HG03108 (cell line): ENCODE results near the gene ANKS1A.

Experiments
- ATAC-seq: cut with Tn5 transposase; IDR thresholded peaks from one replicate; pipeline ENCODE4 v1.9.1; 2021; ENCODE audit warnings: moderate library complexity; ENCODE audit not compliant: unreplicated experiment

ANKS1A gene

DNA sequence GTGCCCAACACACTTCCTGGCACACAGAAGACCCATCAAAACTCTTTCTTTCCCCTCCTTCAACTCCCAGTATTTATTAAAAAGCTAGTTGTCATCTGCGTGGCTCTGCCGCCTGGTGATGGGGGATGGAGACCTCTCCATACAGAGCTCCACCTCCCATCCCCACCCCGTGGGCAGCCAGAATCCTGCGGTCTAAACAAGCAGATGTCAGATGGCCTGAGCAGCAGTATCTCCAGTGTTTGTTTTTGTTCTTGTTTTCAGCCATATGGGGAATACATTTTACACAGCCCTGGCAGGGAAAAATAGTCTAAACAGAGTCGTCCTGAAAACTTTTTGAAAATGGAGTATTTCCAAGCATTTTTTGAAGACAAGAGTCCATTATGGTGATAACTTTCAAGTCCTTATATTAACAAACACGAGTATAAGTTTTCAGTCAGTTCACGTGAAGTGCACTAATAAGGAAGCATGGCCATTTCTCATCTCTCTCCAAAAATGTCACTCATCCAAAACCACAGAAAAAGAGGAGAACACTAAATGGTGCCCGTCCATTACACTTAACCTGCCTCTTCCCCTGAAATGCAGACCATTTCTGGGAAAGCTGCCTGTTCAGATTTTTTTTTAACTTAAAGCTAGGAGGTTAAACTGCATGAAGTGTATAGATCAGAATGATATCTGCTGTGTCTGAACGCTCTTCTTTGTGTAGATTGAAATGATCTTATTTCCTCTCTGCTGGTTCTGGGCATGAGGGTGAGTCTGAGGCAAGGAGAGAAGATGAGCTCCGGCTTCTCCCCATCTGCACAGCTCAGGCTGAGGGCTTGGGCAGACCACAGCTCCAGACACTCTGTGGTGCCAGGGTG is 161.1 kb downstream of the ANKS1A start:
- ATAC-seq = no peak

DNA sequence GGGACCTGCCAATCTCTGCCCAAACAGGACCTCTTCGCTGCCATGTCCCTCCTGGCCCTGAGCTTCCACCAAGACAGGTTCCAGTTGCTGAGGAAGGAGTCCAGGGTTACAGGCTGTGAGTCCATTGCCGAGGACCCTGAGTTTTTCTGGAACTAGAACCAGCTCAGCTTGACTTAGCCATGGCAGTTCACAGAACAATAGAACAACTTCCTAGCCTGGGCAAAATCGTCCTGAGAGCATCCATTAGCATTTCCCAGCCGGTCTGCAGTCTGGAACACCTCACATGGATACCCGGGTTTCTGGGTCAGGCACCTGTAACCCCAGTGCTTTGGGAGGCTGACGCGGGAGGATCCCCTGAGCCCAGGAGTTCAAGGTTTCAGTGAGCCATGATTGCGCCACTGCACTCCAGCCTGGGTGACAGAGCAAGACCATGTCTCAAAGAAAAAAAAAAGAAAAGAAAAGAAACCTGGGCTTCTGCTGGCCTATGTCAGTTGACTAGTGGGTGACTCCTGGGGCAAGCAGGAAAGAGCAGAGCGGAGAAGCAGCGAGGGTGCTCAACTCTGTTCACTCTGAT is 161.8 kb downstream of the ANKS1A start:
- ATAC-seq = no peak

DNA sequence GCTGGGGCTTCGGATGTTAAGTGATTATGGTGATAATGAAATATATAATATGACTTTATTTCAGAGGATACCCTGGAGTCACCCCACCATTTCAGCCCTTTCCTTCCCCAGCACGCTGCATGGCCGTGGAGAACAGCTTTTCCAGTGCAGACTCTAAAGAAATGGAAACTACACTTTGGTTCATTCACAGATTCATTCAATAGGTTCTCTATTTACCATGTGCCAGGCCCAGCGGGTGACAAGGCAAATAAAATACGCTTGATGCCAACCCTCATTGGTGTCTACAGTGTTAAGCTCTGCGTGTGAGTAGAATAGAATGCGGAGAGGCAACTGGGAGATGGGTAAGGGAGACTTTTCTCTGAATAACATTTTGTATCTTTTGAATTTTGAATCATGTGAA is 162.3 kb downstream of the ANKS1A start:
- no peak for ATAC-seq

DNA sequence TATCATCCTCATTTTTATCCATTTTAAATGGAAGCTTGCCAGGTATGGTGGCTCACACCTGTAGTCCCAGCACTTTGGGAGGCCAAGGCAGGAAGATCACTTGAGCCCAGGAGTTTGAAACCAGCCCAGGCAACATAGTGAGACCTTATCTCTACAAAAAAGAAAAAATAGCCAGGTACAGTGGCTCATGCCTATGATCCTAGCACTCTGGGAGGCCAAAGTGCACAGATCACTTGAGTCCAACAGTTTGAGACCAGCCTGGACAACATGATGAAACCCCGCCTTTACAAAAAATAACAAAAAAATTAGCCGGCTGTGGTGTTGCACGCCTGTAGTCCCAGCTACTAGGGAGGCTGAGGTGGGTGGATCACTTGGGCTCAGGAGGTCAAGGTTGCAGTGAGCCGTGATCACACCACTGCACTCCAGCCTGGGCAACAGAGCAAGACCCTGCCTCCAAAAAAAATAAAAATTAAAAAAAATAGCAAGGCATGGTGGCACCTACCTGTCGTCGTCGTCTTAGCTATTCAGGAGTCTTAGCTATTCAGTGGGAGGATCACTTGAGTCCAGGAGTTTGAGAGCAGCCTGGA is 163.0 kb downstream of the ANKS1A start:
- ATAC-seq = no peak

DNA sequence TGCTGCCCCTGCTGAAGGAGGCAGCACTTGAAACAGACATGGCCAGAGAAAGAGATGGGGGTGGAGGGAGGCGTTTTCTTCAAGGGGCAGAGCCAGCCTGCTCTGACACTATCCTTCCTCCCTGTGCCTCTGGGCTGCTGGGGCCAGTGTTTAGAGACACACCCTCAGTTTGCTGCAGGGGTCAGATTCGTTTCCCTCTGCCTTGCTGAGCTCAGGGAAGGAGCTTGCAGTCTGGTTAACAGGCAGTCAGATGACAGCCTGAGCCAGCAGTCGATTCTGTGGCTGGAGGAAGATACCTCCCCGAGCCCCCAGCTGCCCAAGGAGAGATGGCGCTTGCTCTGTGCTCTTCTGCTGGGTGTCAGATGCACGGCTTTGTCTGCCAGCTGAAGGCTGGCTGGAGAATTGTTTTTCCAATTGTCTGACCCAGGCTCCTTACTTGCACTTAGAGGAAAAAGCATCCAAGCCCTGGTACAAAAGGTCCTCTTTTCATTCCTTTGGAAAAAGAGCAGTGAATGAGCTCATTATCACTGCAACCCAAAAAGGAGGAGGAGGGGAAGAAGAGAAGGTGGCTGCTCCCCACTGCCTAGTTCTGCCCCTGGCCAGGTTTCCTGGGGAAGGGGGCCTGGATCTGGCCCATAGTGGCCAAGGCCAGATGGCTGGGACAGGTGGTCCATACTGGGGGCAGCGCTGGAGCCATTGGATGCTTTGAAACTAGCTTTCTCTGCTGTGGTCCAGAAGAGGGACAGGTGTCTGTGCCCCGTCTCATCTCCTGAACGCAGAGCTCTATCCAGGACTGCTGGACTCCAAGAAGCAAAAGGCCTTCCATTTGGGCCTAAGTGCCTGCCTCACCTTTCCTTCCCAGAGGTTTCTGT is 163.9 kb downstream of the ANKS1A start:
- ATAC-seq = no peak

DNA sequence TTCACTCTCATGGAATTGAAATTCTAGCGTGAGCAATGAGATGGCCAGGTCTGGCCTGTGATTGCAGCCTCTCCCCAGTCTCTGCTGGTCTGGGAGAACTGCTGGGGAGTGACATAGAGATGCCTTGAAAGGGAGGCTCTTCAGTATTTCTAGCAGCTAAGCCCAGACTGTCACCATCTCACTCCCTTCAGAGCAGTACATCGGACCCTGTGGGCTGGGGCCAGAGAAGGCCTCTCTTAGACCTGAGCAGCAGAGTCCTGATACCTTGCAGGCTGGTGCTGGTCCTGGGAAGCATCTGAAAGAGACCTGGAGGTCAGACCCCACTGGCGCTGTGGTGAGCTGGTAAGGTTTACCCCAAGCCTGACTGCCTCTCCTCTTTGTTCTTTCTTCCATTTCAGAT is 164.6 kb downstream of the ANKS1A start:
- no peak for ATAC-seq

DNA sequence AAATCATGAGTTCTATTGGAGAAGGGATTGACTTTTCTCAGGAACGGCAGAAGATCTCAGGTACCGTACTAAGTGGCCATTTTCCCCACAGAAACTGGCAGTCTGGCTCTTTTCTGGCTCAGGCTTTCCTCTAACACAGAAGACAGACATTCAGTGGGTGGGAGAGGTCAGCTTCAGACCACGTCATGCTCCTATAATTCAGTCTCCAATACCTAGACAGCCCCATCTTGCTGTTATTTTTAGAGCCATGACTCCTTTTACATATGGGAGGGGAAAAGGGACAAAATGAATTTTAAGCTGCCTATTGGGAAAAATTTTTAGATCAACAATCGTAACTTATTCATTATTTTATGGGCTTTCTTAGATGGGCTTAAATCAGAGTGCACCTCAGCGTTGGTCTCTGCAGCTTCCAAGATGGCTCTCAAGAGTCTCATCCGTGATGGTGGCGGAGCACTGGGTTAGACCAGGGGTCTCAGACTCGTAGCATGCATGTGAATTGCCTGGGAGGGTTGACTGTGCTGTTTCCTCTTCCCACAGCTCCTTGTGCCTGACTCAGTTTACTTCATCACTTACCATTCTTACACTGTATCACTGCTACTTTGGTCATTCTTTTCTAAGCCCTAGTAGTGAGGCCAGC is 165.2 kb downstream of the ANKS1A start:
- ATAC-seq = no peak

DNA sequence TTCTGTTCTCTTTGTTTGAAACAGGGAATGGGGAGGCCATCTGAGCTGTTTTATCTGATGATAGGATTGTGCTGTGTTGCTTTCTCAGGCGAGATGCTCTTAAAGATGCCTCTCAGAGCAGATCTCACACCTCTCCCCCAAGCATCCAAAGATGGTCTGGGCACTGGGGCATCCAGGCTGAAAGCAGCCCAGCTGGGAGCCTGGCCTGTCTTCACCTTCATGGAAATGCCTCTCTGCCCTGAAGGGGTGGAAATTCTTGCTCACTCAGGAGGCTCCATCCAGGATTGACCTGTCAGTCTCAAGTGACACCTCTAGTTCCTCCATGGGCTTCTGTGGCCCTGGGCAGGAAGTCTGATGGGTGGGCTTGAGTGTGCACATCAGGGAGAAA is 165.7 kb downstream of the ANKS1A start:
- ATAC-seq = no peak

DNA sequence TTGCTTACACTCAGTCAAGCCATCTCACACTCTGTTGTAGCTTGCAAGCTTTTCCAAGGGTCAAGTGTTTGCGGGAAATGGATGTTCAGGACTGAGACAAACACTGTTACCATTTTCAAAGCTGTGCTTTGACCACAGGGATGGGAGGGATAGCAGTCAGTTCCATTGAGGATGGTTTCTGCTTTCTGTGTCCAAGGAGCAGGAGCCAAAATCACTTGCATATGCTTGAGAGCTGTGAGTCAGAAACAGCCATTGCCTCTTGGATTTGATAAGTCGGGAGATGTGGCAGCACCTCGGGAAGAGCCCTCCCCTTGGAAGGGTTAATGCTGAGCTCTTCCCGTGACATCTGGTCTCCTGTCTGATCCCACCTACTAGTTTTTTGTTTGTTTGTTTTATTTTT is 166.8 kb downstream of the ANKS1A start:
- no peak for ATAC-seq

DNA sequence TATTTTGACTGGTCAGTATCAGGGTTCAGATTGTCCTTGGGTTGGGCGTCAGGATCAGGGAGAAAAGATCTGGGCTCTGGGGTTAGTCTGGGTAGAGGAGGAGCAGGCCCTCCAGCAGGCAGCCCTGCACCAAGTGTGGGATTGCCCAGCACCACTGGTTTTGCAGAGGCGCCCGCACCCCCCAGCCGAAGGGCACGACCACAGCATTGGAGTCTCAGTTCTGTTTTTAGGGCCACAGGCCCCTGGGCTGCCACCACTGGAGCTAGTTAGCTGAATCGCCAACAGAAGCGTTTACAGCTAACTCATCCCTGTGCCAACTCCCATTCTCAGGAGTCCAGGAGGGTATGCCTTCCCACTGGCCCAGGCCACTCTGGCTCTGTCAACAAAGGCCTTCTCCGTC is 167.9 kb downstream of the ANKS1A start:
- no peak for ATAC-seq

DNA sequence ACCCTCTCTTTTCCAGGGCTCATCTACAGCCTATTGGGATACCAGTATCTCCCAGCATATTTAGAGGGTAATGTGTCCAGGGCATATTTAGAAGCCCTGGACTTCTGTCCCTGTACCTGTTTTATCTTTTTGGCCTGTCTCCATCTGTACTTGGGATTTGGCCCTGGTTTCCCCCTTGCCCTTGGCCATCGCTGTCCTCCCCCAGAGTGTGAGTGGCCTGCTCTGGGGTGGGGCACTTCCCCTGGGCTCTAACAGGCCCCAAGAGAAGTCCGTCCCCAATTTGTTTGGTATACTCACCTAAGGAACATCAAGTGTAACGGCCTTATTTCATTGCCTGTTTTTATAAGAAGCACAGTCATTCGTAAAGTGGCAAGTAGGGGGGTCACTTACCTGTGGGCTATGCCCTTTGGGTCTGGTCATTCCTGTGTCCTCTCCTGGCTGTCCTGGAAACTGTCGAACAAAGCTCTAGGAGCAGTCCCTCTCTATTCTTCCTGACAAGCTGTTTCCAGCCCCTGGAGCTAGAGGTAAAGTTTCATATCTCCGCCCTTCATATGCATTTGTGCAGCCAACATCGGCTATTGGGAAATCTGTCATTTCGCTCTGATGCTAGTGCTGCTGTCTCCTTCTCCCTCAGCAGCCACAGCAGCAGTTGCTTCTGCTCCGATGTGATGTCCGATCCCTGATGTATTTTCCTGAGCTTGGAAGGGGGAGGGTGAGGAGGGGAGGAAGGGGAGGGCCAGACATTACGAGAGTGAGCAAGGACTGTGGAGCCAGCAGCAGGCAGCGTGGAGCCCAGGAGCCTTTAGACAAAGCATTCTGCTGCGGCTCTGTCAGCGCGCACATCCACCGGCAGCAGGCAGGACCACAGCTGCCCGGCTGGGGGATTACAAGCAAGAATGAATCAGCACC is 168.6 kb downstream of the ANKS1A start:
- ATAC-seq = no peak

DNA sequence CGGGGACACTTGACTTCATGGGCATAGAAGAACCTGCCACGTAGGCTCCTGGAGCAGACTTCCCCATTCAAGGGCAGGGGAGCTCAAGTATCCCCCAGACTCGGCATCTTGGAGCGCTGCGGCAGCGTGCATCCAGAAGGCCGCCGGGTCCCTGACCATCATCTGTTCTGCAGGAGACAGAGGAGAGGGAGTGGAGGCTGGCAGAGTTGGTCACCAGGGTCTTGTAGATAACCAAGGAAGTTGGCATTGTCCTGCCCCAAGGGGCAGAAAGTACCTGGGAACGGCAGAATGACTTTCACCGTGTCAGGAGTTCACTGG is 169.3 kb downstream of the ANKS1A start:
- no peak for ATAC-seq

DNA sequence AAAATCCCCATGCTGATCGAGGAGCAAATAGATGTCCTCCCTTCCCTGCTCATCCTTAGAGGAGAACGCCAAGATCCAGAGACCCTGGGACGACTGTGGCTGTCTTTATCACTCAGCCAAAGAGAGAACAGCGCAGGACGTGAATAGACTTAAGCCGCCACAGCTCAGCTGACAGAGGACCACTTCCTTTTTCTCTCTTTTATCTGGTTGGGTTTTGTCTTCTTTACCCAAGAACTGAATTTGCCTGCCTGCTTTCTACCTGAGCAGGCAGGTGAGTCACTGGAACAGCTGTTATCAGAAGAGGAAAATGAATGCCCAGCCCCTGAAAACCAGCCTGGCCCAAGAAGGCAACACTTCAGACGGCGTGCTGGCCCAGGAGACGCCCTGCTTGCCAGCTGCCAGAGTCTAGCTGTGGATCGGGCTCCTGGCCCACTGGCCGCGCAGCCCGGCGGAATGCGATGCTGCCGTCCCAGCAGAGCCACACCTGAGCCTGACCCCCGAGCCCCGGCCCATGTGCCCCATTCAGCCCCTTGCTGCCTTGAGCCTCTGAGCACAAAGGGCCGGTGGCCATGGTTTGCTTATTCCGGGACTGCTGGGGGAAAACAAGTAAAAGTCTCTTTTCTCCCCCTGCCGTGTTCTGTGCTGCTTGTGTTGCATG is 169.9 kb downstream of the ANKS1A start:
- no peak for ATAC-seq

DNA sequence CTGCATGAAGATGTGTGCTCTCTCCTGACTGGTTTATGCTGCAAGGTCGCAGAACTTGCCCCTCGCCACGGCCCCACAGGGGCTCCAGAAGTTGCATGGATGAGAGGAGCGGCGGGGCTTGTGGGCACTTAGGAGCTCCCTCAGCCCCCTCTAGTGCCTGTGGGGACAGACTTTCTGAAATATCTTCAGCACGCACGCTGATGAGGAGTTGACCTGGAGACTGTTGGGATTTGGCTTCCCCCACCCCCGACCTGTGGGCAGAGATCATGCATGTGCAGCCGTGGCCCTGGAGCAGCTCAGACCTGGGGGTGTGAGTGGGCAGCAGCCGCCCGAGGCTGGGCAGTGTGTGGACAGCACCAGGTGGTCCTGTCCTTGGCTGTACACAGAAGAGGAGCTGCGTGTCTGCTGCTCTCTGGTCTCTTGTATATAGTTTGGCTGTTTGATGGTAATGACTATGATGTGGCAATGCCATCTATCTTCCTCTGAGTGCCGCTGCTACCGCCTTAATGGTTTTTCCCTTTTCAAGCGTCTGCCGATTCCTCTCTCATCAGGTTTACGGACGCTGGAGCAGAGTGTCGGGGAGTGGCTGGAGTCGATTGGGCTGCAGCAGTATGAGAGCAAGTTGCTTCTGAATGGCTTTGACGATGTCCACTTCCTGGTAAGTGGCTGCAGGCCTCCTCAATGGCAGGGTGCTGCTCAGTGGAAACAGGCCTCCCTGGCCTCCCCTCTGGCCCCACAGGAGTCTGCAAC is 170.7 kb downstream of the ANKS1A start:
- no peak for ATAC-seq

DNA sequence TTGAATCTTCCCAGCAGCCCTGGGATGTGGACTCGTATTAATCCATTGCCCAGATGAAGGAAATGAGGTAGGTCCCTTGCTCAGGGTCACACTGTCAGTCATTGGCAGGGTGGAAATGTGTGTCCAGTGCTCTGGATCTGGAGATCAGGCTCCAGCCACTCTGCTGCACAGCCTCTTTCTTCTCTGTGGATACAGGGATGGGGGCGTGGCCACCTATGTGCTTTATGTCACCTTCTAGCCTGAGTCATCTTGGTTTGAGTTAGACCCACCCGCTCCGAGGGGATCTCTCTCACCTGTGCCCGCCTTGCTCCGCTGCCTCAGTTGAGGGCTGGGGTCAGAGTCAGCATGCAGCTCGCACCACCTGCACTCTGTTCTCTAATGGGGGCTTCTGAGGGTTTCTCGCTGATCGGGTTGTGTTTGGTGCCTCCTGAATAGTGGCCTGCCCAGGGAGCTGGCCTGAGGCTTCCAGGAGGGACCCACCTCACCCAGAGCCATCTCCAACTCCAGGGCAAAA is 172.1 kb downstream of the ANKS1A start:
- no peak for ATAC-seq

DNA sequence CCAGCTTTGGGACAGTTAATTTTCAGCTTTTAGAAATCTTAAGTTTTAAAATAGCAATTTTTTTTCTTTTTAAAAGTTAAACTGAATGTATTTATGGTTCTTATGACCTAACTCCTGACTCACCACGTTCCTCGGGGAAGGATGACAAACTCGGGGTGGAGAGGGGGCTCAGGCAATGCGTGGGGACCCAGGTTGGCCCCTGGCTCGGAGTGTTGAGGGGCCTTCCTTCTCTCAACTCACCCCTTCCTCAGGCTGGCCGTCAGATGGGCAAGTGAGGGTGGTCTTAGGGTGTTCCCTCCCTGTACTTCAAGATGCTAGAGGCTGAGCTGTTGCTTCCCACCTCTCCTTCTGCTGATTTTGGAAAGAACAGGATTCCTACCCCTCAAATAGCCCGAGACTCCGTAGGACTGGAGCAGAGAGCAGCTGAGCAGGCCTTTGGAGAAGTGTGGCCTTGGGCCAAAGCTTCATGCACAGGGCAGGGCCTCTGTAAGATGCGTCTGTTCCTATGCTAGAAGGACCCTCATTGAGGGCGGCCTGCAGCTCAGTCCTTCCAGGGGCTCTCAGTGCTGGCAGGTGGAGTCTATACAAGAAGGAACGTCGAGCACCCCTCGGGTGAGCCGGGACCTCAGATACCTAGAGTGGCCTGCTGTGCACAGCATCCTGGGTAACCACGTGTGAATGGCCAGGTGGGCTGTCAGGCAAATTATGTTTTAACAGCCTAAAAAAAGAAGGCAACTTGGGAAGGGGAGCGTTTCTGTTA is 172.8 kb downstream of the ANKS1A start:
- ATAC-seq = no peak

DNA sequence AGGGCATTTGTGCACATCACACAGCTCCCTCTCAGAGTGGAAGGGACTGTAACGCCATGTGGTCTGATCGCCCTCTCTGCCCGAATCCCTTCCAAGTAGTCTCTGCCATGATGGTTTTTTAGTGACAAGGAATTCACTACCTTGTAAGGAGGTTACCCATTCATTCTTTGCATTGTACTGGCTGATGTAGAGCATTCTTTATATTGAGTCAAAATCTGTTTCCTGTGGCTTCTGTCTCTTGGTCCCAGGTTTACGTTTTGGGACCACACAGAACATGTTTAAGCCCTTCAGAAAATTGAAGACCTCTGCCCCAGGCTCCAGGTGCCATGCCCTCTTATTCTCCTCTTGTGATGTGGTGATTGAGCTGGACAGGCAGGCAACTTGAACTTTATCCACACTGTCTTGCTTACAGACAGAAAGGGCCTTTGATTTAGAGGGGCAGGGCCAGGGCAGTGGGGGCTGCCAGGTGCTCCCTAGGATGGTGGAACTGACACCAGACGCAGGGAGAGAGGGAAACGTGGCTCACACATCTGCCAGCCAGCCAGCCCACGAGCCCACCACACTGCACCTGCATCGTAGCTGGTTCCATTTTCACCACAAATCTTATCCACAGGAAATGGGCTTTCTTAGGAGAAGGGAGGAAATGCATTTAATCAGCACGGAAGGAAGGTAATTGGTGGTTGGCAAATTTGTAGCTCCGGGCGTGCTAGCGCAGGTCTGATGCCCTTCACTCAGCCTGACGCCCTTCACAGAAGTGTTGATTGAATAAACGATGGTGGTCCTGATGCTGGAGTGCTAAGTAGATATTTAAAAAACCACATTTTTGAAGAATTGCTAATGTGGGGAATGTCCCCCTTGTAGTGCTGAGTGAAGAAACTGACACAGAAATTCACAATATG is 173.9 kb downstream of the ANKS1A start:
- no peak for ATAC-seq
